Measurements from ENCODE around the gene CCDC88C.

- TF ChIP-seq CTCF (IDR thresholded peaks at IDR 0.05) (no peak), EP300 (IDR thresholded peaks at IDR 0.05) (no peak), POLR2A (IDR thresholded peaks at IDR 0.05) (no peak)
Observed at GRCh38 chr14:91337699-91338335, 79.8 kb downstream of the CCDC88C start.

Measured in upper lobe of left lung (tissue), 4 donors.